ENCODE measurements around the gene HOXC13.

The HOXC13 gene

DNA sequence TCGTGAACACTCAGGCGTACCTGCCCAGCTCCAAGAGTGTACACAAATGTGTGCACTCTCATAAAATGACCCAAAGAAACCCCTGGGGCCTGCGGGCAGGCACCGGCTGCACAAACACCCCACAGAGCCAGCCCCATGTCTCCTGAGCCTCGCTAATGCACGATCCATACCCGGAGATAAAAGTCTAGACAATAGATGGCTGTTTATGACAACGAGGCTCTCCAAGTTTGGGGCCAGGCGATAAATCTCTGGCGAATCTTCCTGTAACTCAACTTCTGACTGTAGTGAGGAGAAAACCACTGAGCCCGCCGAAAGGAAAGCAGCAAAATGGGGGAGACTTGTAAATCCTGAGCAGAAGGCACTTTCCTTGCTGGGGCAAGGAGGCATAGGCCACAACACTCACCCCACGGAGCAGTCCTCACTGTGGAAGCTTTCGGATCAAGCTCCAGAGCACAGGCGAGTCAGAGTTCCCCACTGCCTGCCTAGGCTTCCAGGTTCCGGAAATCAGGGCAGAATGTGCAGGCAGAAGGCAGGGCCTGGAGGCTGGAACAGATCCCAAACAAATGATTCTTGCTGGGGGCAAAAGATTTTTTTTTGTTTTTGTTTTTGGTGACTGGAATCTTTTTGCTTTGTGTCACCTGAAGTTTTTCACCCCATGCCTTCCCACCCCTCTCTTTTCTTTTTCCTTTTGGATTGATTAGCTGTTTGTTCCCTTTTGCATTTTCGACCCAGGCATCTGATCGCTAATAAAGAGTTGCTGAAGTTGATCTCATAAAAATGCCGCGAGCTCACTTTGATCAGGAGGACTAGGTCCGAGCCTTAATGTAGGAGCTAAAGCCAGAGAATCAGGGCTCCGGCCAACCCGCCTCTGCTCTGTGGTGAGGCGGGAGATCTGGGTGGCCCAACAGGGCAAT is 29.8 kb downstream of the HOXC13 start:
- DNase-seq (ENCODE audit: low read depth in 1 of 2, low spot score in 1 of 2), result no peak

DNA sequence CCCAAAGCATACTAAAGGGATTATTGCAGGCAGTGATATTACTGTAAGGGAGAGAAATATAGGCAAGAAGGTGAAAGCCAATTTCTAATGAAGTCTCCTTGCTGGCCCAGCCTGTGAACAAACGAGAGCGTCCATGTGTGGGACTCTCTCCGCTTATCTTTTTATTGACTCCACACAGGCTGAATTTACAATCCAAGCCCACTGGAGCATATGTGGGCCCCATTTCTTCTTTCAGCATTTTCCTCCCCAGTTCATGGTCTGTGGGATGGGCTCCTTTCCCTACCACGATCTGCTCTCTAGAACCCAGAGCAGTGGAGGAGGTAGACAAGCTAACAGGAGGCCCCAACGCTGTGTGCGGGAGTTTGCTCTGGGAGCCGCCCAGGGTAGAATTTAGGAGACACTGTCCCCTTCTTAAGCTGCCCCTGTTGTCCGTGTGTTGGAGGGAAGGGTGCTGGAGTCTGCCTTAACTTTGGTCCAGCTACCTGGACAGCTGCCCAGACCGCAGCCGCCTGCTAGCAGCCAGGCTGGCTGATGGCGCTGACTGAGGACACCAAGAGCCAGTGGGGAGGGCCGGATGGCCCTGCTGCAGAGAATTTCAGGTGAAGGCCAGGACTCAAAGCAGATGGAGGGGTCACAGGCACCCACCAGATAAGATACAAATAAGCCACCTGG is 31.1 kb downstream of the HOXC13 start:
- no peak for DNase-seq (ENCODE audit: low read depth in 1 of 2, low spot score in 1 of 2)

DNA sequence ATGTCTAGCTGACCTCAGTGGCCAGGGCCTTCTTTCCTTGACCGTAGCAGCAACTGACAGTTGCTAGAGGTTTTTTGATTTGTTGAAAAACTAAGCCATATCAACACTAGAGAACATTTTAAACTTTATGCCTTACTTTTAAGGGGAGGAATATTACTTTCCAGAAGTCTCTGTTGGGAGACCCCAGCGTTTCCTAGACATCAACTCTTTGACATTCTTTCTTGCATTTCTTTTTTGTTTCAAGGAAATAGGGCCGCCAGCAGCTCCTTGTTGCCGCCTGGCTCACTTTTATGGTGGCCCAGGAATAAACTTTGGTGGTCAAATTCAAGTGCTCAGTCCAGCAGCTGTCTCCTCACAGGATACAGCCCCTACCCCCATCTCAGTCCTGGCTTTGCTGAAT is 31.8 kb downstream of the HOXC13 start:
- DNase-seq (ENCODE audit: low read depth in 1 of 2, low spot score in 1 of 2), result no peak

DNA sequence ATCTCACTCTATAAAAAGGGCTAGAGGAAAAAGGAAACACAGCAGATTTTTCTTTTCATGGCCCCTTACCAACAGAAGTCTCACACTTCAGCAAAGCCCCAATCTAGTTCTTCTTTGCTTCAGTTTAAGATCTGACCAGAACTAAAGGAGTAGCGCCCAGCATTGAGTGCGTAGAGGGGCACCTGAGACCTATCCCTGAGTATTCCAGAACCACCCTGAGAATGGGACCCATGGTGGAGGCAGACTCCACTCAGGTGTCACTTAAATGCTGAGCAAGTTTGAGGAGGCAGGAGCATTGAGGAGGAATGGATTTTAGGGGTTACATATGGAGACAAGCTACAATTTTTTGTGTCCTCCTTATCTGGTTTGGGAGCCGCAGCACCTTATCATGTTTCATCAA is 32.5 kb downstream of the HOXC13 start:
- no peak for DNase-seq (ENCODE audit: low read depth in 1 of 2, low spot score in 1 of 2)

DNA sequence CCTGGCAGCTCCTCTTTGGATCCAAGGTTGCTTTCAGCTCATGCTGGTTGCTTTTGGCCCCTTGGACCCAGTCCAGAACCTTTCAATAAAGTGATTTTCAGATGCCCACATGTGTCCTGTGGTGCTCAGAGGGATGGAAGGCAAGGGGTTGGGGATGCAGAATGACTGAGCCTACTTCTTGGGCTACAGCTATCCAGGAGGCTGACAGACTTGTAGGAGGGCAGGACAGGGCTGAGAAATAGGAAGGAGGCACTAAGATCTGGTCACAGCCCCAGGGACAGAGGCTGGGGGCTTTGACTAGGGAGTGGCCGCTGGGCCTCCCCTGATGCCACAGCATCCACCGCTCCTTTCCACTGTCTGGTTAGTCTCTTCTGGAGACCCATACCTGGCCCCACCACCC is 33.1 kb downstream of the HOXC13 start:
- DNase-seq (ENCODE audit: low read depth in 1 of 2, low spot score in 1 of 2), result no peak

DNA sequence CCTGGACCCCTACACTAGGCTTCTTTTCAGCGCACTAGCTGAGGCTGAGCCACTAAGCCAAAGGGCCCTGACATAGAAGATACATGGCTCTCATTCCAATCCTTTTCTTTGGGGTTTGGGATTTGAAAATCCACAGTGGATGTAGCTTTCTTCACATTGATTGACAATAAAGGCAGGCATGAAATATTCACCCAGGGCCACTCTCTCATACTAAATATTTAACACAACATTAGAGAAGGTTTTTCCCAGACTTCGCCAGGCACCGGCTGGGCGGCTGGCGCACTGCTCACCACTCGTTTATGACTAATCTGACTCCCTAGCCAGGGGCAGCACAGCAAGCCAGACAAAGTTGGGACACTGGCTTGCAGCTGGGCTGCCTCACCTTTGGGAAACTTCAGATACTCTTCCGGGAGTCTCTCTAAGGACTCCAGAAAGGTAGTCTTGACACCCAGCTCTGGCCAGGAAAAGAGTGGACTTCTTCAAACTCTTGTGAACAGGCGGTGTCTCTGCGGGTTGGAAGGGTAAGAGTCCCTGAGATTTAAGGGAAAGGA is 33.6 kb downstream of the HOXC13 start:
- no peak for DNase-seq (ENCODE audit: low read depth in 1 of 2, low spot score in 1 of 2)

DNA sequence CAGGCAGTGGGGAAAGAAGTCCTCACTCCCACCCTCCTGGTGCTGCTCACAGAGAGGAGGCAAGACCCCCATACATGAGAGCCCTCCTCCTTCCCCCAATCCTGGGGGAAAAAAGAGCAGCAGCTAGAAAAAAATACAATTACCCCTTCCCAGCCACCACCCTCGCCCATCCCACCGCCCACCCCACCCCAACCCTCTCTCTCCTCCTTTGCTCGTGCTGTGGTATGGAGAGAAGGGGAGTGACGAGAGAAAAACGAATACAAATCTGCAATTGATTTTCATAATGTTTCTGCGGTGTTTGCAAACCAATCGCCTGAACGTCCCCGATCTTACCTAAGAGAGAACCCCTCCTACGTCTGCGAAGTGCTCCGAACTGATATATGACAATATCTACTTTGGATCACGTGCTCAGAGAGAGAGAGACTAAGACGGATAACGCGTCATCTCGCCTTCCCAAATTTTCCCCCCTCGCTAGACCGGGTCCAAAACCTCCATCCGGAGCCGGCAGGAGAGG is 34.1 kb downstream of the HOXC13 start, which contains the start of gene HOXC11:
TSS of gene HOXC11 (plus strand) at position 405 of the 514 bp plus-strand sequence. CDS start 116 bp downstream, outside the sequence.
- no peak for DNase-seq (ENCODE audit: low read depth in 1 of 2, low spot score in 1 of 2)

DNA sequence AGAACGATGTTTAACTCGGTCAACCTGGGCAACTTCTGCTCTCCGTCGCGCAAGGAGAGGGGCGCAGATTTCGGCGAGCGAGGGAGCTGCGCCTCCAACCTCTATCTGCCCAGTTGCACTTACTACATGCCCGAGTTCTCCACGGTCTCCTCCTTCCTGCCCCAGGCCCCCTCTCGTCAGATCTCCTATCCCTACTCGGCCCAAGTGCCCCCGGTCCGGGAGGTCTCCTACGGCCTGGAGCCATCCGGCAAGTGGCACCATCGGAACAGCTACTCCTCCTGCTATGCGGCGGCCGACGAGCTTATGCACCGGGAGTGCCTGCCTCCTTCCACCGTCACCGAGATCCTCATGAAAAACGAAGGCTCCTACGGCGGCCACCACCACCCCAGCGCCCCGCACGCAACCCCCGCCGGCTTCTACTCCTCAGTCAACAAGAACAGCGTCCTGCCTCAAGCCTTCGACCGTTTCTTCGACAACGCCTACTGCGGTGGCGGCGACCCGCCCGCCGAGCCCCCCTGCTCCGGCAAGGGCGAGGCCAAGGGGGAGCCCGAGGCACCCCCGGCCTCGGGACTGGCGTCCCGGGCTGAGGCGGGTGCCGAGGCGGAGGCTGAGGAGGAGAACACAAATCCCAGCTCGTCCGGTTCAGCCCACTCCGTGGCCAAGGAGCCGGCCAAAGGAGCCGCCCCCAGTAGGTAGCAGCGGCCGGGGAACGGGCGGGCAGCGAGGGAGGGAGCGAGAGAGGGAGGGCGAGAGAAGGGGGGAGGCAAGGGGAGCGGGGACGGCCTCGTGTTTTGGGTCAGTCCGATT is 34.8 kb downstream of the HOXC13 start:
- no peak for DNase-seq (ENCODE audit: low read depth in 1 of 2, low spot score in 1 of 2)

DNA sequence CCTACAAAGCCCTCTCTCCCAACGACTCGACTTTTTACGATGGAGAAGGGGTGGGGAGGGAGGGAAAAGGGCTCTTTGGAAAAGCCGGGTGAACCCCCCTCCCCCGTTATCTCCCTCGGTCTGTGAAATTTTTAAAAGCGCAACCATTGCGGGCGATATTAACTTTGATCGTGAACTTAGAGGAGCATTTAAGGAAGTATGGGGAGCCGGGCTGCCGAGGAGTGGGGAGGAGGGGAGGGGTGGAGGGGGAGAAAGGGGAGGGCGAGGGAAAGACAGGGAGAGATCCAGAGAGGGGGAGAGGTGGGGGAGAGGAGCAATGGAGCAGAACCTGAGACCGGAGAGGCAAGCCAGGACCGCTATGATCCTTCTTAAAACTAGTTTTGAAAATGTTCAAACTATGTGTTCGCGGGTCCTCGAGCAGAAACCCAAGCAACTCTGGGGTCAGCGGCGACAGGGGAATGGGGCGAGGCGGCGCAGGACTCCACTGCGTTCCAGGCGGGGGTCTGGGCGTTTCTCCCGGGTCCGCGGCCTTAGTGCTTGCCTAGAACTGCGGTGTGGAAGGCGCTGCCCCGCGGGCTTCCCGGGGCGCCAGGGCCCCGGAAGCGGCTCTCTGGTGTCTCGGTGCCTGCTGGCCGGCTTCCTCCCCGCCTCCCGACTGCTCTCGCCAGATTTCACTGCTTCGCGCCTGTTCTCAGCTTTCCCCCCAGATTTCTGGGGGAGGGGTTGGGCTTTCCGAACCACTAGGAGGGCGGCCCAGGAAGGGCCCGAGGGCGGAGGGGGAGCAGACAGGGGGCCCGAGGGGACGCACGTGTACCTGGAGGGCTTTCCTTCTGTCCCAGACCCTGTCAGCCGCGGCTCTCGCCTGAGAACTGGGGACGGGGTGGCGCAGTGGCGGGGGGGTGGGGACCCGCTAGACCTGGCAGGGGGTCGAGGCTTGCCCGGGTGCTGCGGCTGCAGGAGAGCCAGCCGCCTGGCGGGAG is 35.7 kb downstream of the HOXC13 start, which contains the start of gene HOTAIR:
TSS of gene HOTAIR (minus strand) at position 871 of the 980 bp plus-strand sequence.
- no peak for DNase-seq (ENCODE audit: low read depth in 1 of 2, low spot score in 1 of 2)

DNA sequence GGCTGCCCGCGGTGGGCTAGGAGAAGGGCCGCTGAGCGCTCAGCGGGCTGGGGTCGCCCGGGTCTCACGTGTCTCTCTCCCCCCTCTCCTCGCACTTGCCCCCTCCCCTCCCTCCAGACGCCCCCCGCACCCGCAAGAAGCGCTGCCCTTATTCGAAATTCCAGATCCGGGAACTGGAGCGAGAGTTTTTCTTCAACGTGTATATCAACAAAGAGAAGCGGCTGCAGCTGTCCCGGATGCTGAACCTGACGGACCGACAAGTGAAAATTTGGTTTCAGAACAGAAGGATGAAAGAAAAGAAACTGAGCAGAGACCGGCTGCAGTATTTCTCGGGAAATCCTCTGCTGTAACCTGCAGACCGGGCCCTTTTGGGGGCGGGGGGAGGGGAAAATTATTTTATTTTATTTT is 36.4 kb downstream of the HOXC13 start:
- no peak for DNase-seq (ENCODE audit: low read depth in 1 of 2, low spot score in 1 of 2)

DNA sequence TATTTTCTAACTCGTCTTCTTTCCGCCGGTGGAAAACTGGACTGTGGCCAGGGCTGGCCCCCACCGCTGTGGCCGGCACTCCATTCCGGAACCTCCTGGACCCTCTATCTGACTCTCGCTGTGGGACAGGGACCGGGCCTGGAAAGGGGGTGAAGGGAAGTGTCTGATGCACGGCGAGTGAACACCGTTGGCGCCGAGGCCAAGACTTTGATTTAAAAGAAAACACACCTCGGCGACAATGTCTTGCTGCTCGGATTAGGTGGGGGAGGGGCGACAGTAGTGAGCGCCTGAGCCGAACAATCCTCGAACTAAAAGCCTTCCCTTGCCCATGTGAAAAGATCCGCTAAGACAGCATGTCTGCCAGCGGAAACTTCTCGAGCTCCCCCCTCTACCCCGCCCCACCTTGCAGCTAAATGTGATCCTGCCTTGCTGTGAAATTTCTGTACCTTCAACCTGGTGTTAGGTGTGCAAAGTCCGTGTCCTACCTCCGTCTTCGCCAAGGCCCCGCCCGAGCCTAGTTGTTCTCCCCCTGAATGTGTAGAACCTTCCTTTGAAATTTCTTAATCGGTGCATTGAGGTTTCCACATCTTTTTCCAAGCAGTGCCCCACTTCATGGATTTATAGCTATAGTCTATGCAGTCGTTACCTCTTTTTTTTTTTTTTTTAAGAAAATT is 37.0 kb downstream of the HOXC13 start:
- DNase-seq (ENCODE audit: low read depth in 1 of 2, low spot score in 1 of 2), result no peak

DNA sequence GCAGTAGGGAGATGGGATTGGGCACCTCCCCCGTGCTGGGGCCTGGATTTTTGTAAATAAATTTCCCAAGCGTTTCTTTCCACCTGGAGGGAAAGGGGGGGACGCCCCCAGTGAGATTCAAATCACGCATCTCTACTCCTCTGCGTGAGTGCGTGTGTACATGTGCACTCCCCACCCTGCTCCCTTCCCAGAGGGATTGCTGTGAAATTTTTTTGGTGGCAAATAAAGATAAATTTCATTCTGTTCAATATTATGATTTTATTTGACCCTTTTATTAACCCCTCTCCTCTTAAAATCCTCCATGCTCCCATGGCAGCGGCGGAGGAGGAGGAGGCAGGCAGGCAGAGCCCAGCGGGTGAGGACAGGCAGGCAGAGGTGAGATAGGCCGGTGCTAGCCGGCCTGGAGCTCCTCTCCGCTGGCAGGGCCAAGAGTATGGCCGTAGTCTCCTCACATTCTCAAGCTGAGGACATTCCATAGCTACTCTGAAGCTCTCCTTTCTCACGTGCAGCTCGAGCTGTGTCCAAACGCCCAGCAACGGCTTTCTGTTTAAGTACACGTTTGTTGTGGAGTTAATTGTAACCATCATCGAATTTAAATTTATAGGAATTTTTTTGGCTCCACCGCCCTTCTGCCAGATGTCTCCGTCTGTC is 37.7 kb downstream of the HOXC13 start:
- DNase-seq (ENCODE audit: low read depth in 1 of 2, low spot score in 1 of 2), result no peak

DNA sequence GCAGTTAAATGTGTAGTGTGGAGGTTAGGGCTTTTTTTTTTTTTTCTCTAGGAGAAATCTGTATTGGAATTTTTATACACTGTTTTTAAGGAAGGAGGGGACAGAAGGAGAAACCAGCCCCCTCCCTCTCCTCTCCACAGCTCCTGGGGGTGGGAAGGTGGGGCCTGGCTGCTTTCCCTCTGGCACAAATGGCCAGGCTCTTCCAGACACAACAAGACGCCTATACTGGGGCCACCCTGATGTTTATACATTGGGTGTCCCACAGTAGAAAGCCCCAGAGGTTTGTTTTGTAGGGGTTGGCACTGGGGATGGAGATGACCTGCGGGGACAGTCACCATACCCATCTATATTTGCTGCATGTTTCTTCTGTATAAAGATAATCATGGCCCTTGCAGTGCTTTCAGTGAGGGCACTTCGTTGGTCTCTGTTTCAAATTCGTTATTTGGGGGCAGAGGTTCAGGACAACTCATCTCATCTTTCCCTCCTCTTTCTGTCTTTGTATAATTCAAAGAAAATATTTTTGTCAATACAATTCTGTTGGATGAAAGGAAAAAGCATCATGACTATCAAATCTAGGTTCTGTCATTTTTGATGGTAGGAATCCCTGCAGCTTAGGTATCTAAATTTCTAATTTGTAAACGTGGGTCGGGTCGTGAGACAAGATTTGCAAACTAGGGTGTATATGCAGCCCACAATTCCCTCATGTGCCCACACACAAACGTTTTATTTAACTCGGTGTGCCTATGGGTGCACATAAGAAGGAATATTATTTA is 38.4 kb downstream of the HOXC13 start:
- DNase-seq (ENCODE audit: low read depth in 1 of 2, low spot score in 1 of 2), result no peak

DNA sequence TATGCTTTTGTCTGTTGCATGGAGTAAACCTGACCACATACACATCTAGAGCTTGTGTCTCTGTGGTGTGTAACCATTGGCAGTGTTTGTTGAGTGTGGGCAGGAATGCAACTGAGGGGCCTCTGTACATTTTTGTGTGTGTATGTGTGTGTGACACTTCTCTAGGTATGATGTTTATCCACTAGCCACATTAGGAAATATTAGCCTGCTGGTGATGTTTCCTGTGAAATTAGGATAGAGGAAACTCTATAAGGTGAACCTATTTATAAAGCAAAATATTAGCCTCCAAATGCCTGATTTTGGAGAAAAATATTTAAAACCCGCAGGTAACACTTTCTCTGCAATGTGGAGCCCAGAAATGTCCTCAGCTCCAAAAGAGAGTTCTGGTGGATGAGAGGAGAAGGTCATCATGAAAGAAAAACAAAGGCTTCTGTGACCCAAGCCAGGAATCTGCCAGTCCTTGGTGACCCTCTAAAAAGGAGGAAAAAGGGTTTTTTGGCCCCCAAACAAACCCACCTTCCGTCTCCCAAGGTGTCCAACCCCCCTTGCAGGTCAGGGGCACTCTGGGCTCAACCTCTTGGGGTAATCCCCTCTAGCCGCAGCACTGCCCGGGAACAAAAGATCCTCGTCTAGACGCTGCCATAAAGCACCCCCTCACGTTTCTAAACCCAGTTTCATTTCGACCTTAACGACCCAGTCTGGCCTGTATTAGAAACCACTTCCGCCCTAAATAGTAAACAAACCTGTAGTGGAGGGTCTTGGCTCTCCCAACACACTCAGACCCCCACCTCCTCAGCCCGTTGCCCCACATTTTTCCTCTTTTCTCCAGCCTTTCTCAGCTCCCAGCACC is 39.2 kb downstream of the HOXC13 start:
- DNase-seq (ENCODE audit: low read depth in 1 of 2, low spot score in 1 of 2), result no peak

DNA sequence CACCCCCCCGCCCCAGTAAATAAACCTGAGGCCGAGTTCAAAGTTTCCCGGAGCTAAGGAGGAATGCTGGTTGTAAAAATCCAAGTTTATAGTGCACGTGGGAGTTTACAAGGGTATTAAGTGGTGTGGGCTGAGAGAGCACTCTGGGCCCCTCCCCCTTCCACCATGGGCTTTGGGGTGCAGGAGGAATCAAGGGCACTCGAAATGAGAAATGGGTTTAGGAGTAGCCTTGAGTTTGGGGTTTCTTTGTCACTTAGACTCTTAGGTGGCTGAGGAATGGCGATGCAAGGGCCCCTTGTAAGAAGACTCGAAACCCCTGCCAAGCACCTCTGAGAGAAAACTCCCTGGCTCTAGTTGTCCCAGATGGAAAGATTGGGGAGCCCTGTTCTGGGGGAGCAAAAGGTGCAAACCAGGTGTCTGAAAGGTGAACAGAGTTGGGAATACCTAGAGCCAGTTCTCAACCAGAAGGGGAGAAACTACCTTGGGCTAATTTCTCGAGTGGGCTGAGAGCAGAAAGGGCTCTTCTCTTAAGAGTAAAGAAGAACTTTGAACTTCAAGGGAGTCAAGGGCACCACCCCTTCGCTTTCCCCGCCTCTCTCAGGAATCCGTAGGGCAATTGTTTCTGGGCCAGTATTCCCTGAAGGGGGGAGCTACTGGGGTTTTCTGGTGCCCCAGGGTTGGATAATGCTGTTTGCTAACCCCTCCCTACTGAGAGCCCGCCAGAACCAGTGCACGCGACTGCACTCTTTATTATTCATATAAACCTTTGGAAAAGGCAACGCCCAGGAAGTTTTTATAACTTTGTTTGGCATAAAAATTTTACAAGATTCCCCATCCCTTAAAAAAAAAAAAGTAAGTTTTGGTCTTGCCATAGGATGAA is 40.1 kb downstream of the HOXC13 start:
- DNase-seq (ENCODE audit: low read depth in 1 of 2, low spot score in 1 of 2), result no peak
